CD4-positive, alpha-beta T cell treated with Interleukin-17A for 4 hours (primary cell): ENCODE results near the gene SLC5A12.
"Not testable (repeated sequence)": the region's sequence is repeated elsewhere in the genome, so short reads cannot be mapped to it uniquely, and the experiment has no call there.

Experiments used
- DNase-seq: peaks from one replicate; pipeline ENCODE4 v3.0.0-alpha.2; 2020; ENCODE audit warnings: mixed read lengths

Gene SLC5A12

GRCh38 chr11:26643314-26643713 is 78.5 kb downstream of the SLC5A12 start:
- DNase-seq: not testable (repeated sequence)

- DNase-seq: no peak
Observed at GRCh38 chr11:26632691-26633159, 89.1 kb downstream of the SLC5A12 start.

- no peak for DNase-seq
Observed at GRCh38 chr11:26626346-26626745, 95.5 kb downstream of the SLC5A12 start.

- DNase-seq: no peak
Observed at GRCh38 chr11:26623076-26623659, 98.7 kb downstream of the SLC5A12 start.

GRCh38 chr11:26622181-26622580 is 99.7 kb downstream of the SLC5A12 start:
- no peak for DNase-seq

- no peak for DNase-seq
Observed at GRCh38 chr11:26621132-26621531, 100.7 kb downstream of the SLC5A12 start.

GRCh38 chr11:26620282-26621045 is 101.4 kb downstream of the SLC5A12 start:
- no peak for DNase-seq

- no peak for DNase-seq
Observed at GRCh38 chr11:26618441-26618840, 103.4 kb downstream of the SLC5A12 start.
